ENCODE measurements around the gene RIPPLY2.
"Not testable (repeated sequence)": the region's sequence is repeated elsewhere in the genome, so short reads cannot be mapped to it uniquely, and the experiment has no call there.

Gene RIPPLY2

DNA sequence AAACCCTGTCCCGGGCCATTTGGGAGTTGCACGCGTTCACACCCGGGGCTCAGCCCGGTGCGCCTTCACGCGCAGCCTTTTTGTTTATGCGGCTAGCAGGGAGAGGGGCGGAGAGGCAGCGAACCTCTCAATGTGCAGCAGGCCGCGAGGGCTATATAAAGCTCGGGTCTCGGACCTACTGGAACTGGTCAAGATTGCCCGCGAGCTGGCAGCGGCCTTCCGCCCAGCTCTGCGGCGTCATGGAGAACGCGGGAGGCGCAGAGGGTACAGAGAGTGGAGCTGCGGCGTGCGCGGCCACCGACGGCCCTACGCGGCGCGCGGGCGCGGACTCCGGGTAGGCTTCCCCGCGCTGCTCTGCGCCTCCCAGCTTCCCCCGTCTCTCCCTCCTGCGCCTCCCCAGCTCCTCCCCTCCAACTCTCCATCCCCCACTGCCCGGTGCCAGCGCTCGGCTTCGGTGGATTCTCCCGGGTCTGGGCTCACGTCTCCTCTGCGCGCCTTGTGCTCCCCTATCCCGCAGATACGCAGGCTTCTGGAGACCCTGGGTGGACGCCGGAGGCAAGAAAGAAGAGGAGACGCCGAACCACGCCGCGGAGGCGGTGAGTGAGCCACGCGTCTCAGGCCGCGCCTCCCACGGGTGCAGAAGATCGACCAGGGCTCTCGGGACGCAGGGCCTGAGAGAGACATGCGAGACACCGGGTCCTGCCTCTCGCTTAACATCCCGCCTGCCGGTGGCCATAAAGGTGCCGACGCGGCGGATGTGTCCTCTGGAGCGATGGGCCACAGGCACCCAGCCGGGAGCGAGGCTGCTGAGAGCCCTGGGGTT lies at the start of gene RIPPLY2:
Gene RIPPLY2, plus strand, starts transcription at position 183 of the 823 bp plus-strand sequence. Its CDS starts 57 bp downstream, at position 240.
- Mint-ChIP-seq H3K36me3 (ENCODE audit: insufficient read depth) (no peaks in the 10 kb centered on the region), H3K27me3 (peaks cover 75% of the 10 kb centered on the region), H3K27ac (ENCODE audit: low read depth) (no peak within 1 kb of the TSS), H3K4me1 (no peaks in the 10 kb centered on the region), H3K4me3 (peak within 1 kb of the TSS; percentile 53), H3K9me3 (no peaks in the 10 kb centered on the region)
- ATAC-seq (replicated peaks; ENCODE audit: extremely low read depth, poor library complexity, severe bottlenecking): peak; percentile 10
- no peak for DNase-seq (ENCODE audit: low spot score in 2 of 2)

DNA sequence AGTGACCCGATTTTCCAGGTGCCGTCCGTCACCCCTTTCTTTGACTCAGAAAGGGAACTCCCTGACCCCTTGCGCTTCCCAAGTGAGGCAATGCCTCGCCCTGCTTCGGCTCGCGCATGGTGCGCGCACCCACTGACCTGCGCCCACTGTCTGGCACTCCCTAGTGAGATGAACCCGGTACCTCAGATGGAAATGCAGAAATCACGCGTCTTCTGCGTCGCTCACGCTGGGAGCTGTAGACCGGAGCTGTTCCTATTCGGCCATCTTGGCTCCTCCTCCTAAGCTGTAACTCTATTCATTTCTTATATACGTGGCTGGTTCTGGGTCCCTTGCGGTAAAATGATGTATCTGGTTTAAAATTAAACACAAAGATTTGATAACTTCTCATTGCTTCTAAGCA lies 49.7 kb upstream of the RIPPLY2 start:
- H3K4me1 Mint-ChIP-seq; H3K4me3 Mint-ChIP-seq; H3K27ac Mint-ChIP-seq (ENCODE audit: low read depth); H3K9me3 Mint-ChIP-seq; H3K36me3 Mint-ChIP-seq (ENCODE audit: insufficient read depth); DNase-seq (ENCODE audit: low spot score in 2 of 2); ATAC-seq (replicated peaks; ENCODE audit: extremely low read depth, poor library complexity, severe bottlenecking): not testable (repeated sequence)
- H3K27me3 Mint-ChIP-seq: peaks cover 21% of the 10 kb centered on the region

DNA sequence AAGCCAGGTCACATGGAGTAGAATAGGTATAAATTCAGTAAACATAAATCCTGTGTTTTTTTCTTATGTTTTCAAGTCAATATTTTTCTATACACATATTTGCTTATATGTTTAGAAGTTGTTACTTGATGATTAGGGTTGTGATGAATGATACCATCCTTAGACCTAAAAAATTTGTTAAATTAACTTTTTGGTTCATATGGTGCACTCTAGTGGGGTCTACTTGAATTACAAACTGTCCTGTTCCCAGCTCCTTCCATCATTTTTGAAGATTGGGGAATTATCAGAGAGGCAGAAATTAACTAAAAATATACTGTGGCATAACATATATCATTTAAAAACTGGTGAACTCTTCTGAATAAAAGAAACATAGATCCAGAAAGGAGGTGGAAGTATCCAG lies 48.3 kb upstream of the RIPPLY2 start:
- no peaks in the 10 kb centered on the region for H3K36me3 Mint-ChIP-seq (ENCODE audit: insufficient read depth)
- no peak overlapping the region for H3K27ac Mint-ChIP-seq (ENCODE audit: low read depth)
- H3K4me1 Mint-ChIP-seq: no peaks in the 10 kb centered on the region
- peaks cover 21% of the 10 kb centered on the region for H3K27me3 Mint-ChIP-seq
- ATAC-seq (replicated peaks; ENCODE audit: extremely low read depth, poor library complexity, severe bottlenecking): no peak
- no peak overlapping the region for H3K4me3 Mint-ChIP-seq
- DNase-seq (ENCODE audit: low spot score in 2 of 2): no peak
- peaks cover 4% of the 10 kb centered on the region for H3K9me3 Mint-ChIP-seq

GRCh38 chr6:83808005-83808404 lies 45.2 kb upstream of the RIPPLY2 start:
- H3K36me3 Mint-ChIP-seq (ENCODE audit: insufficient read depth): no peaks in the 10 kb centered on the region
- H3K27ac Mint-ChIP-seq (ENCODE audit: low read depth): no peak overlapping the region
- peaks cover 21% of the 10 kb centered on the region for H3K27me3 Mint-ChIP-seq
- no peaks in the 10 kb centered on the region for H3K4me1 Mint-ChIP-seq
- no peak for DNase-seq (ENCODE audit: low spot score in 2 of 2)
- no peak overlapping the region for H3K4me3 Mint-ChIP-seq
- ATAC-seq (replicated peaks; ENCODE audit: extremely low read depth, poor library complexity, severe bottlenecking): no peak
- peaks cover 4% of the 10 kb centered on the region for H3K9me3 Mint-ChIP-seq

DNA sequence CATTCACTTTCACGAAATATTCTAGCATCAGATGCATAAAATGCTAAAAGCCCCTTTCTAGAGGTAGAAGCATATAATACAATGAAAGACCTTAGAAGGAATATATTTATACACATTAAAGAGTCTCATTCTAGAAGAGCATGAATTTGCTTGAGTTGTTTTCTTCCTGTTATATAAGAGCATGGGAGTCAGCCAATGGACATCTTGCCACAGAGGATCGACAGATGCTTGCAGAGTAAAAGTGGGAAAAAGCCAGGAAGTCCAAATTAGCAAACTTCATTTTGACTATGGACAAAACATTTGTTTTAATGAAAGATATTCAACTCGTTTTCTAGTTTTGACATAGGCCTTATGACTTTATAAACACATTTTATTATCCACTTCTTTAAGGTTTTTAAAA lies 44.2 kb upstream of the RIPPLY2 start:
- ATAC-seq (replicated peaks; ENCODE audit: extremely low read depth, poor library complexity, severe bottlenecking) (no peak), DNase-seq (ENCODE audit: low spot score in 2 of 2) (no peak)
- H3K9me3 Mint-ChIP-seq: peaks cover 4% of the 10 kb centered on the region
- no peaks in the 10 kb centered on the region for H3K36me3 Mint-ChIP-seq (ENCODE audit: insufficient read depth)
- no peak overlapping the region for H3K27ac Mint-ChIP-seq (ENCODE audit: low read depth)
- peaks cover 16% of the 10 kb centered on the region for H3K27me3 Mint-ChIP-seq
- no peaks in the 10 kb centered on the region for H3K4me1 Mint-ChIP-seq
- no peak overlapping the region for H3K4me3 Mint-ChIP-seq

- DNase-seq (ENCODE audit: low spot score in 2 of 2) (no peak), ATAC-seq (replicated peaks; ENCODE audit: extremely low read depth, poor library complexity, severe bottlenecking) (no peak)
- Mint-ChIP-seq H3K9me3 (no peaks in the 10 kb centered on the region), H3K4me3 (no peak overlapping the region), H3K27me3 (peaks cover 3% of the 10 kb centered on the region), H3K4me1 (no peaks in the 10 kb centered on the region), H3K36me3 (ENCODE audit: insufficient read depth) (no peaks in the 10 kb centered on the region), H3K27ac (ENCODE audit: low read depth) (no peak overlapping the region)
Measured at GRCh38 chr6:83812595-83812994, 40.6 kb upstream of the RIPPLY2 start.

- DNase-seq (ENCODE audit: low spot score in 2 of 2): no peak
- no peak overlapping the region for H3K4me3 Mint-ChIP-seq
- H3K4me1 Mint-ChIP-seq: no peaks in the 10 kb centered on the region
- no peak overlapping the region for H3K27ac Mint-ChIP-seq (ENCODE audit: low read depth)
- no peaks in the 10 kb centered on the region for H3K36me3 Mint-ChIP-seq (ENCODE audit: insufficient read depth)
- H3K27me3 Mint-ChIP-seq: peaks cover 8% of the 10 kb centered on the region
- no peaks in the 10 kb centered on the region for H3K9me3 Mint-ChIP-seq
- ATAC-seq (replicated peaks; ENCODE audit: extremely low read depth, poor library complexity, severe bottlenecking): no peak
Measured at GRCh38 chr6:83815631-83816272, 37.4 kb upstream of the RIPPLY2 start.

GRCh38 chr6:83822629-83823169 lies 30.5 kb upstream of the RIPPLY2 start:
- H3K27me3 Mint-ChIP-seq: peaks cover 10% of the 10 kb centered on the region
- DNase-seq (ENCODE audit: low spot score in 2 of 2) (no peak), ATAC-seq (replicated peaks; ENCODE audit: extremely low read depth, poor library complexity, severe bottlenecking) (no peak)
- H3K4me3 Mint-ChIP-seq: no peak overlapping the region
- no peaks in the 10 kb centered on the region for H3K36me3 Mint-ChIP-seq (ENCODE audit: insufficient read depth)
- no peak overlapping the region for H3K27ac Mint-ChIP-seq (ENCODE audit: low read depth)
- no peaks in the 10 kb centered on the region for H3K9me3 Mint-ChIP-seq
- H3K4me1 Mint-ChIP-seq: no peaks in the 10 kb centered on the region

DNA sequence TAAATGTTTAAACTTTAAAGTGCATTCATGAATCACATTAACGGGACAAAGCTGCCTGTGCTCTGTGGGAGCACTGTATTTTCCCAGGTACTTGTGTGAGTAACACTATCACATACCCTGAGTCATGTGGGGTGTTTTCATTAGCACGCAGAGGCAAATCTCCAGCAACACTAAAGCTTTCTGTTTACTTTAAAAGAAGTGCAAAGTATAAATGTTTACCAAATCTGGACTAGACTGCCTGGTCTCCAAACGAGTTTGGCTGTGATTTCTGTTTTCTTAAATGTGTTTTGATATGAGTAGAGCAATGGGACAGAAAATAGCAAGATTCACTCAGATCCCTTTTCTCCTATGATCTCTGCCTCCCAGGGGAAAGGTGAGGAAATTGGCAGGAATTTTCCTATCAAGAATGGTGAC lies 28.8 kb upstream of the RIPPLY2 start:
- no peak overlapping the region for H3K27ac Mint-ChIP-seq (ENCODE audit: low read depth)
- no peaks in the 10 kb centered on the region for H3K36me3 Mint-ChIP-seq (ENCODE audit: insufficient read depth)
- H3K27me3 Mint-ChIP-seq: peaks cover 6% of the 10 kb centered on the region
- ATAC-seq (replicated peaks; ENCODE audit: extremely low read depth, poor library complexity, severe bottlenecking): no peak
- H3K4me3 Mint-ChIP-seq: no peak overlapping the region
- no peaks in the 10 kb centered on the region for H3K4me1 Mint-ChIP-seq
- DNase-seq (ENCODE audit: low spot score in 2 of 2): no peak
- no peaks in the 10 kb centered on the region for H3K9me3 Mint-ChIP-seq

GRCh38 chr6:83824831-83825230 lies 28.3 kb upstream of the RIPPLY2 start:
- no peak for ATAC-seq (replicated peaks; ENCODE audit: extremely low read depth, poor library complexity, severe bottlenecking)
- no peak for DNase-seq (ENCODE audit: low spot score in 2 of 2)

DNA sequence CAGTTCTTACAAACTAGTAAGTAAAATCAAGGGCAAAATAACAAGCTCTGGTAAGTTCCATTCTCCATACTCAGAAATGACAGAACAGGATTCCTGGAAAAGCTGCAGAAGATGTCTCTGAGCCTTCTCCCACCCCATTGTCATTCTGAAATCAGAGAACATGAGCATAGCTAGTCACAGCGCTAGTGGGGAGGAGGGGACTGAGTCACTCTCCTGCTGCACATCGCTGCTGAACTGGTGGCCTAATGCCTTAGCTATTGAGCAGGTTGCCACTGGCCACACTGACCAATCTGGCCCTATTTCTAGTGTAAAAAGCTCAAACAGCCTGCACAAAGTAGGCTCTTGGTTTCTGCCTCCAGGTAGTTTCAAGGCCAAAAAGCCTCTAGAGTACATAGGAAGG lies 26.1 kb upstream of the RIPPLY2 start:
- Mint-ChIP-seq H3K9me3 (no peaks in the 10 kb centered on the region), H3K27ac (ENCODE audit: low read depth) (no peak overlapping the region), H3K4me1 (no peaks in the 10 kb centered on the region), H3K27me3 (peaks cover 16% of the 10 kb centered on the region), H3K4me3 (no peak overlapping the region), H3K36me3 (ENCODE audit: insufficient read depth) (peaks cover 1% of the 10 kb centered on the region)
- no peak for ATAC-seq (replicated peaks; ENCODE audit: extremely low read depth, poor library complexity, severe bottlenecking)
- no peak for DNase-seq (ENCODE audit: low spot score in 2 of 2)

More at GRCh38 chr6:83824831-83825230, 28.3 kb upstream of the RIPPLY2 start:
- H3K27me3 Mint-ChIP-seq: peaks cover 6% of the 10 kb centered on the region
- H3K9me3 Mint-ChIP-seq: no peaks in the 10 kb centered on the region
- H3K27ac Mint-ChIP-seq (ENCODE audit: low read depth): no peak overlapping the region
- H3K4me3 Mint-ChIP-seq: no peak overlapping the region
- H3K36me3 Mint-ChIP-seq (ENCODE audit: insufficient read depth): no peaks in the 10 kb centered on the region
- no peaks in the 10 kb centered on the region for H3K4me1 Mint-ChIP-seq

GRCh38 chr6:83838727-83839126 lies 14.4 kb upstream of the RIPPLY2 start:
- Mint-ChIP-seq H3K4me1 (no peaks in the 10 kb centered on the region), H3K27ac (ENCODE audit: low read depth) (no peak overlapping the region), H3K36me3 (ENCODE audit: insufficient read depth) (no peaks in the 10 kb centered on the region), H3K27me3 (peaks cover 40% of the 10 kb centered on the region), H3K9me3 (peaks cover 5% of the 10 kb centered on the region), H3K4me3 (no peak overlapping the region)
- no peak for DNase-seq (ENCODE audit: low spot score in 2 of 2)
- no peak for ATAC-seq (replicated peaks; ENCODE audit: extremely low read depth, poor library complexity, severe bottlenecking)

DNA sequence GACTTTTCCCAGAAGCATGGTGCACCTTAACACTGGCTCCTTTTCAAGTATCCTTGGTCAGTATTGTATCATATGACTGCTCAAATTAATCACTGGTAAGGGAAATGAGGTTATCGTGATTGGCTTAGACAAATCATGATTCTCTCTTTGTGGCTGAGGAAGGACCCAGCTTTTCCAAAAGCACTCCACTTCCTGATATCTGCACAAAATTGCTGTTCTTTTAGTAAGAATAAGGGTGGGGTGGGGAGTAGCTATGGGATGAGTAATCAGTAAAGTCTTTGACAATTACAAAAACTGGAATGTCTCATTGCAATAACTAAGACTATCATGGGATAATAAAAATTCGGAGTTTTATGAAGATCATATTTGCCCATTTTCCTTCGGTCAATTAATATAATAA lies 9.0 kb upstream of the RIPPLY2 start:
- Mint-ChIP-seq H3K36me3 (ENCODE audit: insufficient read depth) (no peaks in the 10 kb centered on the region), H3K4me3 (no peak overlapping the region), H3K9me3 (peaks cover 5% of the 10 kb centered on the region), H3K27ac (ENCODE audit: low read depth) (no peak overlapping the region), H3K4me1 (no peaks in the 10 kb centered on the region), H3K27me3 (peaks cover 36% of the 10 kb centered on the region)
- DNase-seq (ENCODE audit: low spot score in 2 of 2): no peak
- no peak for ATAC-seq (replicated peaks; ENCODE audit: extremely low read depth, poor library complexity, severe bottlenecking)

All from central memory CD8-positive, alpha-beta T cell (primary cell).